NOMO-1 treated with DMSO at 0.1 percent for 48 hours (cell line): Measurements from ENCODE around the gene RASSF9.

ENCODE experiments used
- DNase-seq: peaks from one replicate; lab custom pipeline; 2025; ENCODE audit not compliant: unreplicated experiment; lab: John Stamatoyannopoulos, UW

RASSF9 gene

GRCh38 chr12:85821759-85822158 is 14.4 kb downstream of the RASSF9 start:
- no peak for DNase-seq

- no peak for DNase-seq
Observed at GRCh38 chr12:85821206-85821605, 15.0 kb downstream of the RASSF9 start.

GRCh38 chr12:85820101-85820500 is 16.1 kb downstream of the RASSF9 start:
- no peak for DNase-seq

GRCh38 chr12:85814741-85815140 is 21.5 kb downstream of the RASSF9 start:
- DNase-seq, result no peak

- no peak for DNase-seq
Observed at GRCh38 chr12:85814071-85814470, 22.1 kb downstream of the RASSF9 start.

GRCh38 chr12:85809500-85809899 is 26.7 kb downstream of the RASSF9 start:
- no peak for DNase-seq

- DNase-seq, result no peak
Observed at GRCh38 chr12:85807730-85808129, 28.5 kb downstream of the RASSF9 start.

- DNase-seq, result no peak
Observed at GRCh38 chr12:85805654-85806053, 30.6 kb downstream of the RASSF9 start.

- no peak for DNase-seq
Observed at GRCh38 chr12:85804663-85805062, 31.5 kb downstream of the RASSF9 start.

GRCh38 chr12:85803923-85804322 is 32.3 kb downstream of the RASSF9 start:
- no peak for DNase-seq

GRCh38 chr12:85803231-85803630 is 33.0 kb downstream of the RASSF9 start:
- DNase-seq, result no peak

GRCh38 chr12:85798122-85798521 is 38.1 kb downstream of the RASSF9 start:
- no peak for DNase-seq

GRCh38 chr12:85796001-85796400 is 40.2 kb downstream of the RASSF9 start:
- DNase-seq, result no peak

GRCh38 chr12:85794531-85794930 is 41.7 kb downstream of the RASSF9 start:
- DNase-seq, result no peak

GRCh38 chr12:85784096-85784720 is 52.0 kb downstream of the RASSF9 start:
- no peak for DNase-seq

- no peak for DNase-seq
Observed at GRCh38 chr12:85782711-85783110, 53.5 kb downstream of the RASSF9 start.

- DNase-seq, result no peak
Observed at GRCh38 chr12:85781766-85782165, 54.4 kb downstream of the RASSF9 start.

- DNase-seq, result no peak
Observed at GRCh38 chr12:85779768-85780167, 56.4 kb downstream of the RASSF9 start.

GRCh38 chr12:85775091-85775490 is 61.1 kb downstream of the RASSF9 start:
- no peak for DNase-seq

GRCh38 chr12:85765453-85765869 is 70.7 kb downstream of the RASSF9 start:
- no peak for DNase-seq

GRCh38 chr12:85759623-85760022 is 76.6 kb downstream of the RASSF9 start:
- DNase-seq, result no peak

- DNase-seq, result no peak
Observed at GRCh38 chr12:85759091-85759490, 77.1 kb downstream of the RASSF9 start.

- DNase-seq, result no peak
Observed at GRCh38 chr12:85755760-85756159, 80.4 kb downstream of the RASSF9 start.
